NCI-H510A (cell line): ENCODE results near the gene MACROH2A2.
"Not testable (repeated sequence)": the region's sequence is repeated elsewhere in the genome, so short reads cannot be mapped to it uniquely, and the experiment has no call there.

Experiments
- DNase-seq: peaks from one replicate; lab custom pipeline; 2025; lab: John Stamatoyannopoulos, UW

The MACROH2A2 gene

GRCh38 chr10:70101068-70101562 lies 48.5 kb downstream of the MACROH2A2 start:
- not testable (repeated sequence) for DNase-seq

GRCh38 chr10:70101668-70102067 lies 49.0 kb downstream of the MACROH2A2 start:
- no peak for DNase-seq

DNA sequence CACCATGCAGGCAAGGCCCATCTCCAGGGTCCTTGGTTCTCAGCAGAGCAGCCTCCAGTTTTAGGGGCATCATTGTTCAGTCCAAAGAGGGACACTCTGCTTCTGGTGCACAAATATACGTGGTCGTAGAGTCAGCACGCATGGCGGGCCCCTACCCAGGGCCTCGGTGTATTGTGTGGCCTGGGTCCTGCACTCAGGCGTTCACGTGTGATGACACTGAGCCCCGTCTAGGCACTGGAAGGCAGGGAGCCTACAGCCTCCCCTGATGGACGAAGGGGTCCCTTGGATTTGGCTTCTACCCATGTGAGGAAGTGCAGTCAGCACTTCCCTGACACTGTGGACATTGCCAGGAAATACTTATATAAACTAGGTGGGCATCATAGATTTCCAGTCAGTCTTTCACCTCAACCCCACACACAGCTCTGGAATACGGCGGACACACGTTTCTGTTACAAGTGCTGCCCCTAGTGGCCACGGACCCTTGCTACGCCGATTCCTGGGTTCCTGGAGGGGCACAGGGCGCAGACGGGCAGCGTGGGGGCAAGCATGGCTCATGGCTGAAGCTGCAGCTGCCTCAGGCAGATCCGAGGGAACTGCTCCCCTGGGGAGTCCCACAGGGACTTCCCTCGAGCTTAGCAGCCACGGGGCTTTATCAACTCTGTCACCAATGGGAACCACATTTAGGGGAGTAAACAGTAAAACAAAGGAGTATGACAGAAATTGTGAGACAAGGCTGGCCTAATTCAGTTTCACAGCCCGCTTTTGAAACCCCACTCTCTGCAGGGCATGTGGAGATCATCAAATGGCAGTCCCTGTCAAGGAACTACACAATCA lies 54.5 kb downstream of the MACROH2A2 start:
- no peak for DNase-seq

DNA sequence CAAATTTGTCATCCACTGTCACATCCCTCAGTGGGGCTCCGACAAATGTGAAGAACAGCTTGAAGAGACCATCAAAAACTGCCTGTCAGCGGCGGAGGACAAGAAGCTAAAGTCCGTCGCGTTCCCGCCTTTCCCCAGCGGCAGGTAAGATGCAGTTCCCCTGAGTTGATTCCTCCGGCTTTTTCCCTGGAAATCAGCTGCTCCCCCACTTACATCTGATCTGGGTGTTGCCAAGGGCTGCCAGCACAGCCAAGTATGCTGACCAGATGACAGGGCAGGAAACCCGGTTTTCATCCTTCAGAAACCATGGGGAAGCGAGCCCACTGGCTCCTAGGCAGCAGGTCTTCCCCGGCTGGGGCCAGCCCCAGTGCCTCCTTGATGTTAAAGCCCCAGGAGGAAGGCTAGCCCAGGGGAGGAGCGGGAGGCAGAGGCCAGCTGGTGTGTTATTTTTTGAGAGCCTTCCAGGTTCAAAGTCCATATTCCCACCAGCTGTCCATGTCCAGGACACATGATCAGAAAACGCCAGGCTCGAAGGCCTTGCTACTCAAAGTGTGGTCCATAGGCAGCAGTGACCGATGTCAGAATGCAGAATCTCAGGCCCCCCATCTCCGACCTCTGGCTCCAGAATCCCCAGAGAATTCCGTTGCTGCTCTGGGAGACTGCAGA lies 56.6 kb downstream of the MACROH2A2 start:
- DNase-seq: no peak

- no peak for DNase-seq
These were observed 58.9 kb downstream of the MACROH2A2 start for GRCh38 chr10:70111496-70111895.

DNA sequence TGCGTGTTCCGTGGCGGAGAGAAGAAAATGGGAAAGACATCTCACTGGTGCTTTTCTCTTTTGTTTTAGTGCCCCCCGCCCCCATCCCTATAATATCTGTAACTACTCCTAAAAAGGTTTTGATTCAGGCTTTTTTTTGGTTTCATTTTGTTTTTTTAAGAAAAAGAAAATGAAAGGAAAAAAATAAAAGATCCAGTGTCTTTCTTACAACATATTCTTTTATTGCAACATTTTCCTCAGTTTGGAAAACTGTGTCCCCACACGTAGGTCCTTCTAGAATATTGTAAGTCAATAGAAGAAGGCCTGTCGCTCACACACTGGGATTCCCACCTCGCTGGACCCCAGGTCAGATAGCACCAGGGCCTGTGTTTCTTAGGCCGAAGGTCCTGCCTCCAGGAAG lies 59.4 kb downstream of the MACROH2A2 start:
- no peak for DNase-seq

DNA sequence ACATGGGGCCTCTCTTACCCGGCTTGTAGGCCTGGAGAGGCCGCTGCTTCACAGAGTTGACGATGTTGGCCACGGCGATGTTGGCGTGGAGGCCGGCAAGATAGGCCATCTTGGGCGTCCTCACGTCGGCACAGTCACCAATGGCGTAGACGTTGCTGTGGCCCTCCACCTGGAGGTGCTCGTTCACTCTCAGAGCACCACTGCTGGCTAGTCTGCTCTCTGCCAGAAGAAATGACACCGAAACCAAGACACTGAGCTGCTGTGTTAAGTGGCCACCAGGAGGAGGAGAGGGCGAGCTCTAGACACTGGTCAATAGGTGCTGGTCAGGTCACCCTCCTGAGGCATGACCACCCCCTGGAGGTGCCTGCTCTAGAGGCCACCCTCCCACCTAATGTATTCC lies 62.3 kb downstream of the MACROH2A2 start:
- no peak for DNase-seq

DNA sequence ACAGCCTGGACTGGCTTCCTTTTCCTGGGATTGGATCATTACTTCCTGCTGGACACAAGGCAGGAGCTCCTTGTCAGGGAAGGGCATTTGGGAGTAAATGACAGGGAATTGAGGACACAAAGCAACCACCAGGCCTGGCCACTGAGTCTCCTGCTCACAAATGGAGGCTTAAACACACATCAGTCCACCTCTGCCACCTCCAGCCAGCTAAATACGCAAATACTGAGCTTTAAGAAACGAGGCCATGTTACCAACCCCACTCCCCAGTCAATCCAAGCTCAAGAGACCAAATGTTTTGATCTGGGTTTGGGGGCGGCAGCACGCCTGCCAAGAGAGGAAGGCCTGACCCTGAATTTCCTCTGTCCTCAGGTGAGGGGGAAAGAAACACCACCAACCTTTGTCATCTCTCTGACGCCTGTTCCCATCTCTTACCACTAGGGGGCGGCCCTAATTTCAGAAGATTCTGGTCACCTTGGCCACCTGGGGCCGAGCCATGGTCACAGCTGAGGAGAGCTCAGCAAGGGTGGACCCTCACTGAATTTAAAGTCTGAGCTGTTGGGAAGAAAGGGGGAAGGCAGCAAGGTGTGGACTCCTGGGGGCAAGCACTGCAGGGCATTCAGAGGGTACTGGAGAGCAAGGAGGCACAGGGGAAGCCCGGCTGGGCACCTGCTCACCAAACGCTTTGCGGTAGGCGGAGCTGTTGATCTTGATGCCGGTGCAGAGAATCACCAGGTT lies 63.5 kb downstream of the MACROH2A2 start:
- peak; percentile 19 for DNase-seq

DNA sequence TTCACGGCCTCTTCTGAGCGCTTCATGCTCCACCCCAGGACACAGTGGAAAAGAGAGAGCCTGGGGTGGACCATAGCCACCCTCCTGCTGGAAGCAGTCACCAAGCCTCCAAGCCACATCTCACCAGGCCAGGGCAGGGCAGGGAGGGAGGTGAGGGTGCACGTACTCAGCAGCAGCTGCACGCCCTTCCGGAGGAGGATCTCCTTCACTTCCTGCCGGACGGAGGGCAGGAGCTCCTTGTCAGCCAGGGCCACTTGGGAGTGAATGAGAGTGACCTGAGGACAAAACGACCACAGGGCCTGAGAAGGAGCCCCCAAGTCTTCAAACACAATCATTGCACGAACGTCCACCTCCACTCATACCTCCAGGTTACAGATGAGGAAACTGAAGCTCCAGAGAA lies 65.0 kb downstream of the MACROH2A2 start:
- no peak for DNase-seq

DNA sequence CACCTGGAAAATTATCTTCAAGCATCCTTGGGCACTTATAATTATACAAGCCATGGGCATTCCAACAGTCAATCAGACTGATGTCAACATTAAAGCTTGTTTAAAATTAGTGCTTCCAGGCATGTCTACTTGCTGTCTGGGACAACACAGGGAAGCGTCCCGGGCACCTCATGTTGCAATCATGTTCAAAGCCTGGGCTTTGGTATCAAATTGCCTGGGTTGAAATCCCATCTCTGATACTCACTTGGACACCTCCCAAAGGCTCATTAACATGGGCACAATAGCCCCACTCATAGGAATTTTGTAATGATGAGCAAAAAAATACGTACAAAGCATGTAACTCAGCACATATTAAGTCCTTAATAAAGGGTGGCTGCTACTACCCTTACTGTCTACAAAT lies 65.5 kb downstream of the MACROH2A2 start:
- DNase-seq: no peak

DNA sequence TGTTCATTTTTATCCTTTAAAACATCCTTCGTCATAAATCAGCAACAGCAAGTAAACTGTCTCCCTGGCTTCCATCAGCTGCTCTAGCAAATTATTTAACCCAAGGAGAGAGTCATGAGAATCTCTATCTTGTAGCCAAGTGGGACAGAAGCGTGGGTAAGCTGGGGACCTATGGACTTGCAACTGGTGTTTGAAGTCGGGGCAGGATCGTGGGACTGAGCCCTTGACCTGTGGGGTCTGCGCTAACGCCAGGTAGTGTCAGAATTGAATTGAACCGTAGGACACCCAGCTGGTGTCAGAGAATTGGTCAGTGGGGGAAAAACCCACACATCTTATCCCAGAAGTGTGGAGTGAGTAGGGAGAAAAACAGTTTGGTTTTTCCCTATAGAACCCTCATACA lies 66.6 kb downstream of the MACROH2A2 start:
- no peak for DNase-seq

DNA sequence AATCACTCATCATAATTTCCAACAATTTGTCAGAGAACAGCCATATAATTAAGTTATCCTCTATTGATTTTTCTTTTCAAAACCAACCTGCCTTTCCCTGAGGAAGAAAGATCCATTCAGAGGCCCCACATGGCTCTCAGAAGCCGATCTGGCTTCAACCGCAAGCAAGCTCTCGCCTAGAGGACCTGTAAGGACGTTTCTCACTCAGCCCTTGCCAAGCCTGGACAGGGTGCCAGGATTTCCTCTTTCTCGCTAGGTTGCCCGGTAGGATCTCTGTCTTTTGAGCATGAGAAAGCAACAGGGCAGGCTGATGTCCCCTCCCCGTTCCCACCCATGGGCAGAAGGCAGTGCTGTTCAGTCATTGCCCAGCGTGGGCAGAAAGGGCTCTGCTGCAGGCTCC lies 67.0 kb downstream of the MACROH2A2 start:
- DNase-seq: no peak

DNA sequence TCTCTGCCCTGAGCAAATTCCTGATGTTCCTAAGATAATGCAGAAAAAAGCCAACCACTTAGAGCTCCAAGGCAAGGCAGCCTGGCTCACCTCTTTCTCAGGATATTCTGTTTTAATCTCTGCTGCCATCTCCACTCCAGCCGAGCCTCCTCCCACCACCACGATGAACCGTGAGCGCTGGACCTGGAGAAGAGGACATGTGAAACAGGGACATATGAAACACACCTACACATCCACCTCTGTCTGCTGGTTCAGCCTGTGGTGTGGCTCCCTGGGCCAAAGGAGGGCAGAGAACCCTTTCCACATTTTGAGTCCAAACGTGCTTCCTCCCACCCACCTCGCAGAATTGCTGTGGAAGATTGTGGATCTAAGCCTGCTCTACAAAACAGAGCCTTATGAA lies 67.8 kb downstream of the MACROH2A2 start:
- DNase-seq: no peak

DNA sequence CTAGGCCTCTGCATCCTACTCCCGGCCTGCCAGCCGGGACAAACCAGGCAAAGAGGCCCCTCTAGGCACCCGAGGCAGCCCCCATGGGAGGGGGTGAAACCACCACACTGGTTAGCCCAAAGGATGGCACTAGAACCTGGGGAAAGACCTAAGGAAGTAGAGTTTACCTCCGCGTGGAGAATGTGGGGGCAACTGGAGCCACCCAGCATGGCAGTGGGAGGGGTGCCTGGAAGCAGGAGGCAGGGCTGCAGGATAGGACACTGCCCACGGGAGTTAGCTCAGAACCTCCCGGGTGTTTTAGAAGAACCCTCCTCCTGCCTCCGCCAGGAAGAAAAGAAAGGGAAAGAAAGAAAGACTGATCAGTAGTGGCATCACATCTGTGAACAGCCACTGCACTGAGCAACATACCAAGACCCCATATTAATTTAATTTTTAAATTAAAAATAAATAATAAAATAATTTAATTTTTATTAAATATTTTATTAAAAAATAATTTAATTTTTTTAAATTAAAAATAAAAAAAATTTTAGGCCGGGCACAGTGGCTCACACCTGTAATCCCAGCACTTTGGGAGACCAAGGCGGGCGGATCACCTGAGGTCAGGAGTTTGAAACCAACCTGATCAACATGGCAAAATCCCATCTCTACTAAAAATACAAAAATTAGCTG lies 68.8 kb downstream of the MACROH2A2 start:
- DNase-seq: no peak

GRCh38 chr10:70122742-70123141 lies 70.1 kb downstream of the MACROH2A2 start:
- no peak for DNase-seq

- not testable (repeated sequence) for DNase-seq
These were observed 70.5 kb downstream of the MACROH2A2 start for GRCh38 chr10:70123166-70123565.

DNA sequence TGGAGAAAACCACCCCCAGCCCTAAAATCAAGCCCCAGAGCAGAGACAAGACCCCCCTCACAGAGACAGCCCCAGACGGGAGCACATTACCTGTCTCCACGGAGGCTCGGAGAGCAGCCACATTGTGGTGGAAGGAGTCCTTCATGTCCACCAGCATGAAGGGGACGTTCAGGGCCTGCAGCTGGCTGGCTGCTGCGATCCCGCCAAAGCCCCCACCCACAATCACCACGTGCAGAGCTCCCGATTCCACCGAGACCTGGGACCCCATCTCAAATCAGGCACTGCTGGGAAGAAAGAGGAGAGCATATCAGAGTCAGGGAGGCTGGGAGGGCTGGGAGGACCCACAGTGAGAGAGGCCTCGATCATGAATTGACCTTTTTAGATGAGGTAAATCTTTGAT lies 71.2 kb downstream of the MACROH2A2 start:
- DNase-seq: no peak

- DNase-seq: no peak
These were observed 71.8 kb downstream of the MACROH2A2 start for GRCh38 chr10:70124415-70124814.

DNA sequence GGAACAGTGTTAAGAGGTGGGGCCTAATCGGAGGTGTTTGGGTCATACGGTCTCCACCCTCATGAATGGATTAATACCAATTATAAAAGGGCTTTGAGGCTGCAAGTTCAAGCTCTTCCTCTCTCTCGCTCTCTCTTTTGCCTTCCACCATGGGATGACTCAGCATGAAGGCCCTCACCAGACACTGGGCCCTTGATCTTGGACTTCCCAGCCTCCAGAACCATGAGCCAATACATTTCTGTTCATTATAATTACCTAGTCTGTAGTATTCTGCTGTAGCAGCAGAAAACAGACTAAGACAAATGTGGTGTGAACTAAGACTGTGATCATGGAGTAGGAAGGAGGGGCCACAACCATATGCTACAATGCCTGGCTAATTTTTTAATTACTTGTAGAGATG lies 72.3 kb downstream of the MACROH2A2 start:
- no peak for DNase-seq

- no peak for DNase-seq
These were observed 73.4 kb downstream of the MACROH2A2 start for GRCh38 chr10:70125918-70126552.

- no peak for DNase-seq
These were observed 74.2 kb downstream of the MACROH2A2 start for GRCh38 chr10:70126700-70127395.
